Activated T-cell treated with anti-CD3 and anti-CD28 coated beads for 24 hours (primary cell): ENCODE measurements around the gene PLCB3.
"Not testable (repeated sequence)": the region's sequence is repeated elsewhere in the genome, so short reads cannot be mapped to it uniquely, and the experiment has no call there.

ENCODE experiments used
- DNase-seq: peaks from one replicate; pipeline ENCODE4 v3.0.0-alpha.2; 2020; ENCODE audit warnings: low read depth

The PLCB3 gene

GRCh38 chr11:64304316-64305072, 53.2 kb downstream of the PLCB3 start:
- DNase-seq, result peak; percentile 88

GRCh38 chr11:64305075-64305690, 53.9 kb downstream of the PLCB3 start, which contains the start of gene ESRRA:
Gene ESRRA, plus strand, starts transcription at chr11:64305524. Its CDS starts 1,656 bp downstream, at chr11:64307180.
- DNase-seq, result peak; percentile 99

DNA sequence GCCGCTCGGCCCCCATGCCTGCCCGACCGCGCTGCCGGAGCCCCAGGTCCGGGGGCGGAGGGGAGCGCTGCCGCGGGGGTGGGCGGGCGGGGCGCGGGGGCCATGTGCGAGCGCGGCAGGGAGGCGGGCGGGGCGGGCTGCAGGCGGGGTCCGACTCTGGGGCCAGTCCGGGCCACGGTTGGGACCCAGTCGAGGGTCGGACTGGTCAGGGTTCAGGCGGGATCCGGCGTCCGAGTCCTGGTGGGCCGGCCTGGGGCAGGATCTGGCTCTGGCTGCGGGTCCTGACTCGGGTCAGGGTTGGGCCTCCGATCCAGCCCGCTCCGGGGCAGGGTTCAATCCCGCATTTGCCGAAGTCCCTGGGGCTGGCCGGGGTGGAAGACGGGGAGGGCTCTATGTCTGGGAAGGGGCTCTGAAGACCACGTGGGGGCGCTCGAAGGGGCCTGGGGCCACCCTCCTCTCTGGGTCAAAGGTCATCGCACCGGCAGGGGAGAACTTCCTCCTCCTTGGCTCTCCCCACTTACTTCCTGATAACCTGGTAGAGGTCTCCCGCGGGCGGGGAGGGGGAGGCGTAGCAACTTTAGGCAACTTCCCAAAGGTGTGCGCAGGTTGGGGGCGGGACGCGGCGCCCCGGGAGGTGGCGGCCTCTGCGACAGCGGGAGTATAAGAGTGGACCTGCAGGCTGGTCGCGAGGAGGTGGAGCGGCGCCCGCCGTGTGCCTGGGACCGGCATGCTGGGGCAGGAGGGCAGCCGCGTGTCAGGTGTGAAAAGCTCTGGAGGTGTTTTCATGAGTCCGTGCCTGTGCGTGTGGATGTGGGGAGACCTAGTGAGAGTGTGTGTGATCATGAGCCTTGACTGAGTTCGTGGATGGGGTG, 54.6 kb downstream of the PLCB3 start:
- peak; percentile 62 for DNase-seq

- no peak for DNase-seq
Observed at GRCh38 chr11:64306563-64306875, 55.2 kb downstream of the PLCB3 start.

DNA sequence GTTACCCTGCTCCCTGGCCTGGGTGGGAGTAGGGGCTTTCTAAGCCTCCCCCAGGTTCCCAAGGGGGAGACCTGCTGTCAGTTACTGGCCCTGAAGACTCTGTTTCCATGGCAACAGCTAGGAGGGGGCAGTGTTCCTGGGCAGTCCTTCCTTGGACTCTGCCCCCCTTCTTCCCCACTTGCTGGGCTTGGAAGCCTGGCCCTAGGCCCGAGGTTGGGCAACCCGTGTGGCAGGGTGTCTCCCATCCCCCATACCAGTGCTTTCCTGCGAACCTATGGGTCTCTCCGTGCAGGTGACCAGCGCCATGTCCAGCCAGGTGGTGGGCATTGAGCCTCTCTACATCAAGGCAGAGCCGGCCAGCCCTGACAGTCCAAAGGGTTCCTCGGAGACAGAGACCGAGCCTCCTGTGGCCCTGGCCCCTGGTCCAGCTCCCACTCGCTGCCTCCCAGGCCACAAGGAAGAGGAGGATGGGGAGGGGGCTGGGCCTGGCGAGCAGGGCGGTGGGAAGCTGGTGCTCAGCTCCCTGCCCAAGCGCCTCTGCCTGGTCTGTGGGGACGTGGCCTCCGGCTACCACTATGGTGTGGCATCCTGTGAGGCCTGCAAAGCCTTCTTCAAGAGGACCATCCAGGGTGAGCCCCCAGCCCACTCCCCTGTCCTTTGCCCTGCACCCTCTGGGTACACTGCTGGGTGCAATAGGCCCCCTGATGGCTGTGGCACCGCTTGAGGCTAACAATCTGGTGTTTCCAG, 55.7 kb downstream of the PLCB3 start:
- no peak for DNase-seq

DNA sequence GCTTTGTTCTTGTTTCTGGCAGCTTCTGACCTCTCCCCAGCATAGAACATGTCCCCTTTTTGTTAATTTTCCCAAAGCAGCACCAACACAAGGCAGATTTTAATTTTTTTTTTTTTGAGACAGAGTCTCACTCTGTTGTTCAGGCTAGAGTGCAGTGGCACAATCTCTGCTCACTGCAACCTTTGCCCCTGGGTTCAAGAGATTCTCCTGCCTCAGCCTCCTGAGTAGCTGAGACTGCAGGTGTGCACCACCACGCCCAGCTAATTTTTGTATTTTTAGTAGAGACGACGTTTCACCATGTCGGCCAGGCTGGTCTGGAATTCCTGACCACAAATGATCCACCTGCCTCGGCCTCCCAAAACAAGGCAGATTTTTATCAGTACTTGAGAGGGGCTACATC, 56.5 kb downstream of the PLCB3 start:
- DNase-seq, result not testable (repeated sequence)

- DNase-seq, result no peak
Observed at GRCh38 chr11:64312947-64313346, 61.6 kb downstream of the PLCB3 start.

DNA sequence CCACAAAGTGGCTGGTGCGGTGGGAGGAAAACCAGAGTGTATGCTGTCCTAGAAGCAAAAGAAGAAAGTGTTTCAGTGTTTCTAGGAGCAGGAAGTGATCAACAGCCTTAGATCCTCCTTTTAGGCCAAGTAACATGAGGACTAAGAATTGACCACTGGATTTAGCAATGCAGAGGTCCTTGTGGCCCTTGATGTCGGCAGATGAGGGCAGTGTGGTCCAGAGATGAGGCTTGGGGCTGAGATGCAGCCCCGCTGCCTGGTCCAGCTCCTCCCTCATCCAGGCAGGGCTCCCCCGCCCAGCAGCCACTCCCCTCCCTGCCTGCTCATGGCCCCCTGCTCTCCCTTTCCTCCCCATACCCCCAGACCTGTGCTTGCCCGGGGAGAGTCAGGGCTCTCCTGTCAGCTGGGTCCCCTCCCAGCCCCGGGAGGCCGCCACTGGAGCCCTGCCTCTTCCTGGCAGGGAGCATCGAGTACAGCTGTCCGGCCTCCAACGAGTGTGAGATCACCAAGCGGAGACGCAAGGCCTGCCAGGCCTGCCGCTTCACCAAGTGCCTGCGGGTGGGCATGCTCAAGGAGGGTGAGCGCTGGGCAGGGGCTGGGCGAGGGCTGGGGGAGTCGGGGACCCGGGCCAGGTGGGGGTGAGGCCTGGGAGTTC, 62.3 kb downstream of the PLCB3 start:
- no peak for DNase-seq

DNA sequence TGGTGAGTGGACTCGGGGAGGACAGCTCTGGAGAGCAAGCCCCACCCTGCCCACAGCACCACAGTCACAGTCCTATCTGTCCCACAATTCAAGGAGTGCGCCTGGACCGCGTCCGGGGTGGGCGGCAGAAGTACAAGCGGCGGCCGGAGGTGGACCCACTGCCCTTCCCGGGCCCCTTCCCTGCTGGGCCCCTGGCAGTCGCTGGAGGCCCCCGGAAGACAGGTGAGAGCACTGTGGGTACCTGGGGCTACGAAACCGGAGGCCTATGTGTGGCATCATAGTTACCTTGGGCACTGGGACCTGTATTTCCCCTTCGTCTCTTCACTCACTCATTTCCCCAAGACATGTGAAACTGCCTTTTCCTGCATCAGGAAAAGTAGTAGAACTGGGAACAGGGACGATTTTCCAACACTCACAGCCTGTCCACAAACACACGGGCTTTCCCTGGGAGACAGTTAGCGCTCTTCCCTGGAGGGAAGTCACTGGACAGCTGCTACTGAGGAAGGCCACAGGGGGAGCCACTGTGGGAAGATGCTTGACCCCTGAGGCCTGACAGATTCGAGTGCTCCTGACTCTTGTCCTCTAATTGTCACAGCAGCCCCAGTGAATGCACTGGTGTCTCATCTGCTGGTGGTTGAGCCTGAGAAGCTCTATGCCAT, 62.9 kb downstream of the PLCB3 start:
- no peak for DNase-seq

DNA sequence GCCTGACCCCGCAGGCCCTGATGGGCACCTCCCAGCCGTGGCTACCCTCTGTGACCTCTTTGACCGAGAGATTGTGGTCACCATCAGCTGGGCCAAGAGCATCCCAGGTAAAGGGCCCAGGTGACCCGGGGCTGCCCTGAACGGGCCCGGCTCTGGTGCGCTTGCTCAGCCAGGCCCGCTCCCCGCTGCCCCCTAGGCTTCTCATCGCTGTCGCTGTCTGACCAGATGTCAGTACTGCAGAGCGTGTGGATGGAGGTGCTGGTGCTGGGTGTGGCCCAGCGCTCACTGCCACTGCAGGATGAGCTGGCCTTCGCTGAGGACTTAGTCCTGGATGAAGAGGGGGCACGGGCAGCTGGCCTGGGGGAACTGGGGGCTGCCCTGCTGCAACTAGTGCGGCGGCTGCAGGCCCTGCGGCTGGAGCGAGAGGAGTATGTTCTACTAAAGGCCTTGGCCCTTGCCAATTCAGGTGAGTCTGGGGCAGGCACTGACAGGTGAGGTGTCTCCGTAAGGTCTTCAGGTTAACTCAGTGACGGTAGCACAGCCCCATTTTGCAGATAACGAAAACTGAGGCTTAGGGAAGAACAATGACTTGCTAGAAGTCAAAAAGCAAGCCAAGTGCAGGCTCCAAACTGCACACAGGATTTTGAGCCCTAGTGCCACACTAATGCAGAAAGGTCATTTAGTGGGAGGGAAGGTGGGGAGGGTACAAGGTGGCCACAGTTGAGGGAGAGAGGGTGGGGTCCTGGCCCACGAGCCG, 63.7 kb downstream of the PLCB3 start:
- no peak for DNase-seq

DNA sequence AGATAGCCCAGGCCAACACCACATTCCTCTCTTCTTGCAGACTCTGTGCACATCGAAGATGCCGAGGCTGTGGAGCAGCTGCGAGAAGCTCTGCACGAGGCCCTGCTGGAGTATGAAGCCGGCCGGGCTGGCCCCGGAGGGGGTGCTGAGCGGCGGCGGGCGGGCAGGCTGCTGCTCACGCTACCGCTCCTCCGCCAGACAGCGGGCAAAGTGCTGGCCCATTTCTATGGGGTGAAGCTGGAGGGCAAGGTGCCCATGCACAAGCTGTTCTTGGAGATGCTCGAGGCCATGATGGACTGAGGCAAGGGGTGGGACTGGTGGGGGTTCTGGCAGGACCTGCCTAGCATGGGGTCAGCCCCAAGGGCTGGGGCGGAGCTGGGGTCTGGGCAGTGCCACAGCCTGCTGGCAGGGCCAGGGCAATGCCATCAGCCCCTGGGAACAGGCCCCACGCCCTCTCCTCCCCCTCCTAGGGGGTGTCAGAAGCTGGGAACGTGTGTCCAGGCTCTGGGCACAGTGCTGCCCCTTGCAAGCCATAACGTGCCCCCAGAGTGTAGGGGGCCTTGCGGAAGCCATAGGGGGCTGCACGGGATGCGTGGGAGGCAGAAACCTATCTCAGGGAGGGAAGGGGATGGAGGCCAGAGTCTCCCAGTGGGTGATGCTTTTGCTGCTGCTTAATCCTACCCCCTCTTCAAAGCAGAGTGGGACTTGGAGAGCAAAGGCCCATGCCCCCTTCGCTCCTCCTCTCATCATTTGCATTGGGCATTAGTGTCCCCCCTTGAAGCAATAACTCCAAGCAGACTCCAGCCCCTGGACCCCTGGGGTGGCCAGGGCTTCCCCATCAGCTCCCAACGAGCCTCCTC, 64.6 kb downstream of the PLCB3 start:
- DNase-seq, result not testable (repeated sequence)

DNA sequence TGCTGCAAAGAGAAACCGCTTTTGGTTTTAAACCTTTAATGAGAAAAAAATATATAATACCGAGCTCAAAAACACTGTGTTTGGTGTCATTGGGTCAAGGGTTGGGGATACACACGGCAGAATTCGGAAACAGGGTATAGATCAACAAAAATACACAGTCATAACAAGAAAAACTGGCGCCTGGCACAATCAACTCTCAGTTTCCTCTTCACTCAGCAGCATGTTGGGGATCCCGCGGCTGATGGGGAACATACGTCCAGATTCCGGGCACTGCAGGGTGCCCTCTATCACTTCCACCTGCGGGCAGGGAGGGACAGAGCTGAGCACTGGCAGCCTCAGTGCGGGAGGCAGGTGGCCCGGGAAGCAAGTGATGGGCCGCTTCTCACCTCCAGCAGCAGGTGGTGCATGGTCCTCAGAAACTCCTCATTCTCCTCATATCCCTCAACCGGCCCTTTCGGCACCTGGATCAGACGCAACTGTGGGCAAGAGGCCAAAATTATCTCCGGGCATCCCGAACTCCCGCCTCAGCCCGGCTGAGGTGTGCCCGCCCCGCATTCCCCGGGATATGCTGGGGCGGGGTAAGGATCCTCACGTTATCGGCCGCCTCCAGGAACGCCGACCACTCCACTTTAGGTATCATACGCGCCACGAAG, 65.5 kb downstream of the PLCB3 start:
- no peak for DNase-seq

DNA sequence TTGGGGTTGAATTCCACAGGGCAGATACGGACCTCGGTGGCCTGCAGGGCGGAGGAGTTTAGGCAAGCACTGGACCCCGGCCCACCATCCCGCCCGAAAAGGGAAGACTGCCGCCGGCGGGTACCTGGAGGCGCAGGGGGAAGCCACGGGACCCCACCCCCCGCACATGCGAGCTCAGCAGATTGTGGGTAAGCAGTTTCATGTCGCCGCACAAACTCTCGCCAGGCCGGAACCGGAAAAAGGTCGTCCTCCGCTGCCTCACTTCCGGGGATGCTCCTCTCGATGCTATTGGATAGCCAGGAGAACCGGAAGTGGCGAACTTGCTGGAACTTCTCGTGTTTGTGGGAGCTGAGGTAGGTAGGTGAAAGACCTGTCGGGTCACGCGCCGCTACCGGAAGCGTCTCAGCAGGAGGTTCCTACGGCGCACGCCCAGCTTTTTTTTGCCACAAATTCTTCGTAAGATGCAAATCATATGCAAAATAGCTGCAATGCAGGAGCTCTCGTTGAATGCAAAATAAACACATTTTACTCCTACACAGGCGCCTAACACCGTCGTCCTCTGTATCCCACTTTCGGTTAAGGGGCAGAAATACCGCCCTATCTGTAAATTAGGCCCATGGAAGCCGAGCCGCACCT, 66.1 kb downstream of the PLCB3 start, which contains the start of gene TRMT112:
TSS of gene TRMT112 (minus strand) at position 235 of the 636 bp plus-strand sequence. CDS start at position 202, 33 bp downstream.
- DNase-seq, result peak; percentile 97

DNA sequence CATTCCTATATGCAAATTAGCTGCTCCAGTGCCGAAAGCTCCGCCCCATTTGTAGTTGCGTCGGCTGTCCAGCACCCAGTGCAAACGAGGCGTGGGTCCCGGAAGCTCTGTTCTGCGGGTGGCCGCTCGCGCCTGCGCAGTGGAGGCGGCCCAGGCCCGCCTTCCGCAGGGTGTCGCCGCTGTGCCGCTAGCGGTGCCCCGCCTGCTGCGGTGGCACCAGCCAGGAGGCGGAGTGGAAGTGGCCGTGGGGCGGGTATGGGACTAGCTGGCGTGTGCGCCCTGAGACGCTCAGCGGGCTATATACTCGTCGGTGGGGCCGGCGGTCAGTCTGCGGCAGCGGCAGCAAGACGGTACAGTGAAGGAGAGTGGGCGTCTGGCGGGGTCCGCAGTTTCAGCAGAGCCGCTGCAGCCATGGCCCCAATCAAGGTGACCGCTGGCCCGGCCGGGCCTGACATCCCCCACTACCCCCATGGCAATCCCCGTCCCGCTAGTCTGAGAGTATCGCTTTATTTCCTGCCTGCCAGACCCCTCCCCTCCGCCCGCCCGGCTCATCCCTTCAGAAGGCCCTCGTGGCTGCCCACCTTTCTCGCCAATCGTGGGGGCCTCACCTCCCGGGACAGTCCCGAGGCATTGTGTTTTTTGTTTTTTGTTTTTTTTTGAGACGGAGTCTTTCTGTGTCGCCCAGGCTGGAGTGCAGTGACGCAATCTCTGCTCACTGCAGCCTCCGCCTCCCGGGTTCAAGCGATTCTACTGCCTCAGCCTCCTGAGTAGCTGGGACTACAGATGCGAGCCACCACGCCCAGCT, 66.8 kb downstream of the PLCB3 start, which contains the start of gene PRDX5:
TSS of gene PRDX5 (plus strand) at position 161 of the 805 bp plus-strand sequence. CDS start at position 256, 95 bp downstream.
- DNase-seq, result peak; percentile 92
